Measurements from ENCODE around the gene FAM241A. TPM values are rescaled to one million over a fixed set of nuclear protein-coding genes. Genes with fewer than 3 reads are reported as not detected.
"Not testable (repeated sequence)": the region's sequence is repeated elsewhere in the genome, so short reads cannot be mapped to it uniquely, and the experiment has no call there.

Gene FAM241A
- polyA plus RNA-seq, 1 experiment, result 0.36 TPM

GRCh38 chr4:112105201-112105969, 39.9 kb upstream of the FAM241A start:
- Histone ChIP-seq H3K27ac (ENCODE audit: low read depth, low read length) (no peak overlapping the region), H3K9me3 (ENCODE audit: control insufficient read depth, insufficient read depth, low read length) (no peaks in the 10 kb centered on the region), H3K4me3 (ENCODE audit: low read depth, low read length) (no peak overlapping the region), H3K27me3 (ENCODE audit: control insufficient read depth, insufficient read depth, low read length) (no peaks in the 10 kb centered on the region)
- POLR2A ChIA-PET, result no interaction called here
- DNase-seq (ENCODE audit: low read depth, low spot score), result no peak
- no peak for TF ChIP-seq CTCF (IDR thresholded peaks at IDR 0.05; ENCODE audit: low read depth, low read length)
- CTCF ChIA-PET, result interaction anchor here (0.7 to 1.5 kb wide), 2 partner anchors 130 to 660 kb away, joined by 3 to 4 read pairs; no protein-coding TSS in a partner anchor

GRCh38 chr4:112109360-112110058, 35.7 kb upstream of the FAM241A start:
- Histone ChIP-seq H3K4me3 (ENCODE audit: low read depth, low read length) (no peak overlapping the region), H3K27ac (ENCODE audit: low read depth, low read length) (no peak overlapping the region), H3K9me3 (ENCODE audit: control insufficient read depth, insufficient read depth, low read length) (no peaks in the 10 kb centered on the region), H3K27me3 (ENCODE audit: control insufficient read depth, insufficient read depth, low read length) (no peaks in the 10 kb centered on the region)
- CTCF ChIA-PET, result interaction anchor here (1.1 to 1.4 kb wide), 4 partner anchors 8 to 126 kb away, joined by 3 to 6 read pairs (median 3); no protein-coding TSS in a partner anchor
- no peak for TF ChIP-seq CTCF (IDR thresholded peaks at IDR 0.05; ENCODE audit: low read depth, low read length)
- POLR2A ChIA-PET, result no interaction called here
- DNase-seq (ENCODE audit: low read depth, low spot score), result no peak

- POLR2A ChIA-PET, result no interaction called here
- no peak overlapping the region for H3K27ac ChIP-seq (ENCODE audit: low read depth, low read length)
- no peak for DNase-seq (ENCODE audit: low read depth, low spot score)
- H3K4me3 ChIP-seq (ENCODE audit: low read depth, low read length), result no peak overlapping the region
- CTCF ChIA-PET, result interaction anchor here (1.1 to 1.4 kb wide), 3 partner anchors 9 to 122 kb away, joined by 3 to 6 read pairs (median 3); no protein-coding TSS in a partner anchor
- H3K9me3 ChIP-seq (ENCODE audit: control insufficient read depth, insufficient read depth, low read length), result no peaks in the 10 kb centered on the region
- TF ChIP-seq CTCF (IDR thresholded peaks at IDR 0.05; ENCODE audit: low read depth, low read length), result no peak
- no peaks in the 10 kb centered on the region for H3K27me3 ChIP-seq (ENCODE audit: control insufficient read depth, insufficient read depth, low read length)
These were observed 35.2 kb upstream of the FAM241A start for GRCh38 chr4:112110059-112110425.

- Histone ChIP-seq H3K27ac (ENCODE audit: low read depth, low read length) (no peak overlapping the region), H3K27me3 (ENCODE audit: control insufficient read depth, insufficient read depth, low read length) (no peaks in the 10 kb centered on the region), H3K9me3 (ENCODE audit: control insufficient read depth, insufficient read depth, low read length) (no peaks in the 10 kb centered on the region), H3K4me3 (ENCODE audit: low read depth, low read length) (no peak overlapping the region)
- no peak for TF ChIP-seq CTCF (IDR thresholded peaks at IDR 0.05; ENCODE audit: low read depth, low read length)
- DNase-seq (ENCODE audit: low read depth, low spot score), result no peak
- CTCF ChIA-PET, result no interaction called here
- POLR2A ChIA-PET, result no interaction called here
These were observed 33.9 kb upstream of the FAM241A start for GRCh38 chr4:112111306-112111705.

GRCh38 chr4:112112095-112112494, 33.2 kb upstream of the FAM241A start:
- POLR2A ChIA-PET; H3K27ac ChIP-seq (ENCODE audit: low read depth, low read length); H3K4me3 ChIP-seq (ENCODE audit: low read depth, low read length); DNase-seq (ENCODE audit: low read depth, low spot score); H3K27me3 ChIP-seq (ENCODE audit: control insufficient read depth, insufficient read depth, low read length); H3K9me3 ChIP-seq (ENCODE audit: control insufficient read depth, insufficient read depth, low read length): not testable (repeated sequence)
- CTCF ChIA-PET, result interaction anchor here (1.6 kb wide), 1 partner anchor 12 kb away, joined by 8 read pairs; no protein-coding TSS in a partner anchor

All from AG04450 (cell line).